ENCODE results near the gene MAEL. TPM values are rescaled to one million over a fixed set of nuclear protein-coding genes. Genes with fewer than 3 reads are reported as not detected.

Gene MAEL
- polyA plus RNA-seq, 3 donors: not detected

GRCh38 chr1:166969074-166969677, 19.9 kb upstream of the MAEL start:
- Histone ChIP-seq H3K79me2 (ENCODE audit: insufficient read depth, low read length) (no peaks in the 10 kb centered on the region), H4K20me1 (ENCODE audit: insufficient read depth, low read length) (no peaks in the 10 kb centered on the region), H3K4me1 (ENCODE audit: control insufficient read depth in 1 of 2, insufficient read depth in 2 of 2, low read length in 2 of 2) (peaks cover 4 to 8% of the 10 kb centered on the region in 2 donors), H3K27ac (ENCODE audit: low read depth in 1 of 2, low read length in 2 of 2) (no peak overlapping the region), H3K9me3 (replicated peaks in 1 of 2; ENCODE audit: control insufficient read depth in 1 of 2, insufficient read depth in 1 of 2, low read length in 2 of 2) (no peaks in the 10 kb centered on the region), H3K36me3 (replicated peaks in 1 of 2; ENCODE audit: control insufficient read depth in 1 of 2, insufficient read depth in 2 of 2, low read length in 2 of 2) (no peaks in the 10 kb centered on the region), H3K4me2 (replicated peaks; ENCODE audit: extremely low read depth, low read length, poor library complexity, severe bottlenecking) (no peak overlapping the region), H3K4me3 (replicated peaks in 1 of 3; ENCODE audit: low read depth in 2 of 3, low read length in 3 of 3) (no peak overlapping the region), H2AFZ (ENCODE audit: insufficient read depth, low read depth, low read length, poor library complexity, severe bottlenecking) (peak overlapping the region; percentile 55), H3K9ac (ENCODE audit: insufficient read depth, low read length, poor library complexity, severe bottlenecking) (no peak overlapping the region), H3K27me3 (ENCODE audit: control insufficient read depth in 2 of 2, insufficient read depth in 2 of 2, low read length in 2 of 2) (peaks cover 5 to 7% of the 10 kb centered on the region in 2 donors)
- Mint-ChIP-seq H3K4me1 (peaks cover 21% of the 10 kb centered on the region), H3K4me3 (no peak overlapping the region), H3K9me3 (peaks cover 0 to 3% (median 0%) of the 10 kb centered on the region in 7 donors), H3K27me3 (ENCODE audit: low read depth in 3 of 3) (peaks cover 10 to 12% (median 12%) of the 10 kb centered on the region in 3 donors), H3K27ac (no peak overlapping the region), H3K36me3 (no peaks in the 10 kb centered on the region)
- no peak for DNase-seq
- intact Hi-C loops (cut with micrococcal nuclease): no loop called here
- TF ChIP-seq, protein P1, sequence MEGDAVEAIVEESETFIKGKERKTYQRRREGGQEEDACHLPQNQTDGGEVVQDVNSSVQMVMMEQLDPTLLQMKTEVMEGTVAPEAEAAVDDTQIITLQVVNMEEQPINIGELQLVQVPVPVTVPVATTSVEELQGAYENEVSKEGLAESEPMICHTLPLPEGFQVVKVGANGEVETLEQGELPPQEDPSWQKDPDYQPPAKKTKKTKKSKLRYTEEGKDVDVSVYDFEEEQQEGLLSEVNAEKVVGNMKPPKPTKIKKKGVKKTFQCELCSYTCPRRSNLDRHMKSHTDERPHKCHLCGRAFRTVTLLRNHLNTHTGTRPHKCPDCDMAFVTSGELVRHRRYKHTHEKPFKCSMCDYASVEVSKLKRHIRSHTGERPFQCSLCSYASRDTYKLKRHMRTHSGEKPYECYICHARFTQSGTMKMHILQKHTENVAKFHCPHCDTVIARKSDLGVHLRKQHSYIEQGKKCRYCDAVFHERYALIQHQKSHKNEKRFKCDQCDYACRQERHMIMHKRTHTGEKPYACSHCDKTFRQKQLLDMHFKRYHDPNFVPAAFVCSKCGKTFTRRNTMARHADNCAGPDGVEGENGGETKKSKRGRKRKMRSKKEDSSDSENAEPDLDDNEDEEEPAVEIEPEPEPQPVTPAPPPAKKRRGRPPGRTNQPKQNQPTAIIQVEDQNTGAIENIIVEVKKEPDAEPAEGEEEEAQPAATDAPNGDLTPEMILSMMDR (IDR thresholded peaks at IDR 0.05): no peak
- 59% methylated on average over 3 of the region's 5 CpGs for WGBS (ENCODE audit: insufficient coverage)

DNA sequence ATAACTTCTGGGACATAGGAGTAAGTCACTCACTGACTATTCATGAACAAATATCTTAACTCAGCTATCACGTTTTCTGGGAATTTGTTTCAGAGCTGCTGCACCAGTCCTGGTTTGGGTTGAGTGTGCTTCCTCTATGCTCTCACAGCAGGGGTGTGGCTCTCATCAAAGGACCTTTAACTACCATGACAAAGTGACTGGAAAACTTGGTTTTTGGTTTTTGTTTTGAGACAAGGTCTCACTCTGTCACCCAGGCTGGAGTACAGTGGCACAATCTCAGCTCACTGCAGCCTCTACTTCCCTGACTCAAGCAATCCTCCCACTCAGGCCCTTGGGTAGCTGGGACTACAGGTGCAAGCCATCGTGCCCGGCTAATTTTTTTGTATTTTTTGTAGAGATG, 17.8 kb upstream of the MAEL start:
- H3K4me3 Mint-ChIP-seq: no peak overlapping the region
- intact Hi-C loops (cut with micrococcal nuclease): no loop called here
- H3K9me3 Mint-ChIP-seq: peaks cover 0 to 5% (median 0%) of the 10 kb centered on the region in 7 donors
- Histone ChIP-seq H3K79me2 (ENCODE audit: insufficient read depth, low read length) (no peaks in the 10 kb centered on the region), H3K36me3 (replicated peaks in 1 of 2; ENCODE audit: control insufficient read depth in 1 of 2, insufficient read depth in 2 of 2, low read length in 2 of 2) (no peaks in the 10 kb centered on the region), H3K4me1 (ENCODE audit: control insufficient read depth in 1 of 2, insufficient read depth in 2 of 2, low read length in 2 of 2) (peaks cover 14 to 22% of the 10 kb centered on the region in 2 donors), H3K4me2 (replicated peaks; ENCODE audit: extremely low read depth, low read length, poor library complexity, severe bottlenecking) (no peak overlapping the region), H3K4me3 (replicated peaks in 1 of 3; ENCODE audit: low read depth in 2 of 3, low read length in 3 of 3) (no peak overlapping the region), H3K27me3 (ENCODE audit: control insufficient read depth in 2 of 2, insufficient read depth in 2 of 2, low read length in 2 of 2) (peaks cover 20 to 22% of the 10 kb centered on the region in 2 donors), H3K9ac (ENCODE audit: insufficient read depth, low read length, poor library complexity, severe bottlenecking) (no peak overlapping the region), H3K9me3 (replicated peaks in 1 of 2; ENCODE audit: control insufficient read depth in 1 of 2, insufficient read depth in 1 of 2, low read length in 2 of 2) (no peaks in the 10 kb centered on the region), H4K20me1 (ENCODE audit: insufficient read depth, low read length) (no peaks in the 10 kb centered on the region), H2AFZ (ENCODE audit: insufficient read depth, low read depth, low read length, poor library complexity, severe bottlenecking) (no peak overlapping the region), H3K27ac (ENCODE audit: low read depth in 1 of 2, low read length in 2 of 2) (no peak overlapping the region)
- H3K36me3 Mint-ChIP-seq: no peaks in the 10 kb centered on the region
- H3K27ac Mint-ChIP-seq: no peak overlapping the region
- DNase-seq: no peak
- TF ChIP-seq, protein P1 (IDR thresholded peaks at IDR 0.05): no peak
- H3K4me1 Mint-ChIP-seq: peaks cover 36% of the 10 kb centered on the region
- no CpG with 5 or more reads among the region's 3 CpGs for WGBS (ENCODE audit: insufficient coverage)
- peaks cover 25 to 30% (median 26%) of the 10 kb centered on the region in 3 donors for H3K27me3 Mint-ChIP-seq (ENCODE audit: low read depth in 3 of 3)
